Gastrocnemius medialis (tissue), 4 donors: ENCODE measurements around the gene ASXL1.

ENCODE experiments used
- POLR2A ChIP-seq, 2 donors: fragments of 450-650 bp; IDR thresholded peaks; one replicate each; pipeline ENCODE4 v1.6.1; 2017; ENCODE audit warnings: antibody characterized with exemption in 2 of 2, mild to moderate bottlenecking in 2 of 2, moderate library complexity in 2 of 2
- TF ChIP-seq, protein P1 (sequence below), 5 experiments: fragments of 450-650 bp in 3 of 5; fragments of 200-600 bp in 2 of 5; sonication (generic) in 2 of 5; IDR thresholded peaks in 4 of 5; conservative IDR thresholded peaks in 1 of 5; 1 replicate in 4 of 5; 2 replicates in 1 of 5; pipeline ENCODE4 v1.5.1; 2016 to 2019; ENCODE audit warnings: antibody characterized with exemption in 5 of 5, mild to moderate bottlenecking in 3 of 5, moderate library complexity in 3 of 5

DNA sequence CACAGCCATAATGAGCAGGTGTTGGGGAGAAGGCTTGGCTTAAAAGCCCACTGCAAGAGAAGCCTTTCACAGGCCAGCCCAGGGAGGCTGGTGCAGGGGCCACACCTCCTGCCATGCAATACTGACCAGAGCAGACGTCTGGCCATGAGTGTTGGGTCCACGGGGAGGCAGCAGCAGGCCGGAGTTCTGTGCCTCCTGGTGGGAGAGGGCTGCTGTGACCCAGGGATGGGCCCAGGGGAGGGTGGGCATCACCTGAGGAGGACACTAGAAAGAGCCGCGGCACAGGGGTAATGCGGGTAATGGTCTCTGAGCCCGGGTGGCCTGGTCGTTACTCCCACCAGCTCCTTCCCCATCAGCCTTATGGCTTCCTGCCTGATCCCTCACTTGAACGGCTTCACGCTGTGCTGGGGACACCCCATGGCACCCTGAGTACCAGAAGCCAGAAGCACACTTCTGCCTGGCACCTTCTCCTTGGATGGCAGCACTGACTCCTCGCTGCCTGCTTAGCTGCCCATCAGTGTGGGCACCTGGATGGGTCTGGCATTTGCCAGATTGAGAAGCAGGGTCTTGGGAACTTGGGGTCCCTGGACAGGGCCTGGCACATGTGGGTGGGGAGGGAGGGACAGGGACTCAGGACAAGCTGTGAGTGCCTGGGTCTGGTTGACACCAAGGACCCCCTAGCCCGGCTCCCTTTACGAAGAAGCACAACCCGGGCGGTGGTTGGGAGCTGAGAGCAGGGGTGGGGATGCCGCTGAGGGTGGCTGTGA lies 108.8 kb downstream of the ASXL1 start:
- no peak for TF ChIP-seq POLR2A (IDR thresholded peaks at IDR 0.05)
- TF ChIP-seq, protein P1, sequence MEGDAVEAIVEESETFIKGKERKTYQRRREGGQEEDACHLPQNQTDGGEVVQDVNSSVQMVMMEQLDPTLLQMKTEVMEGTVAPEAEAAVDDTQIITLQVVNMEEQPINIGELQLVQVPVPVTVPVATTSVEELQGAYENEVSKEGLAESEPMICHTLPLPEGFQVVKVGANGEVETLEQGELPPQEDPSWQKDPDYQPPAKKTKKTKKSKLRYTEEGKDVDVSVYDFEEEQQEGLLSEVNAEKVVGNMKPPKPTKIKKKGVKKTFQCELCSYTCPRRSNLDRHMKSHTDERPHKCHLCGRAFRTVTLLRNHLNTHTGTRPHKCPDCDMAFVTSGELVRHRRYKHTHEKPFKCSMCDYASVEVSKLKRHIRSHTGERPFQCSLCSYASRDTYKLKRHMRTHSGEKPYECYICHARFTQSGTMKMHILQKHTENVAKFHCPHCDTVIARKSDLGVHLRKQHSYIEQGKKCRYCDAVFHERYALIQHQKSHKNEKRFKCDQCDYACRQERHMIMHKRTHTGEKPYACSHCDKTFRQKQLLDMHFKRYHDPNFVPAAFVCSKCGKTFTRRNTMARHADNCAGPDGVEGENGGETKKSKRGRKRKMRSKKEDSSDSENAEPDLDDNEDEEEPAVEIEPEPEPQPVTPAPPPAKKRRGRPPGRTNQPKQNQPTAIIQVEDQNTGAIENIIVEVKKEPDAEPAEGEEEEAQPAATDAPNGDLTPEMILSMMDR (IDR thresholded peaks at IDR 0.05 in 4 of 5, conservative IDR thresholded peaks at IDR 0.05 in 1 of 5), result no peak
